HepG2 (cell line): ENCODE measurements around the gene MRPL27. TPM values are rescaled to one million over a fixed set of nuclear protein-coding genes. Genes with fewer than 3 reads are reported as not detected.
A peak's percentile ranks its signal among the peaks of the same experiment; 100 is the strongest.

Source experiments
- AKAP8 ChIP-seq: sonication (generic); formaldehyde crosslinking; IDR thresholded peaks from 2 replicates; pipeline ENCODE4 v1.5.1; 2020; ENCODE audit warnings: mild to moderate bottlenecking, missing genetic modification reagents
- DNMT1 ChIP-seq: sonication (generic); formaldehyde crosslinking; IDR thresholded peaks from 2 replicates; pipeline ENCODE4 v1.5.1; 2020; ENCODE audit warnings: mild to moderate bottlenecking, missing genetic modification reagents
- FOSL2 ChIP-seq: sonication (generic); formaldehyde crosslinking; IDR thresholded peaks from 2 replicates; pipeline ENCODE4 v1.4.0; 2020; ENCODE audit warnings: missing genetic modification reagents
- KDM5B ChIP-seq: sonication (generic); formaldehyde crosslinking; IDR thresholded peaks from 2 replicates; pipeline ENCODE4 v1.4.0; 2020; ENCODE audit warnings: missing genetic modification reagents, mild to moderate bottlenecking, borderline replicate concordance
- RFX5 ChIP-seq: IDR thresholded peaks from 2 replicates; pipeline ENCODE4 v1.6.1; 2011; ENCODE audit warnings: low read depth, low read length, improper control_type of control experiment
- SP1 ChIP-seq, 2 experiments: fragments of 450-650 bp in 1 of 2; sonication (generic) in 1 of 2; formaldehyde crosslinking in 1 of 2; IDR thresholded peaks; 2 replicates each; pipeline versions ENCODE4 v1.4.0 to v1.6.1; 2016 to 2020; ENCODE audit warnings: missing genetic modification reagents in 1 of 2
- SUZ12 ChIP-seq: fragments of 150-350 bp; IDR thresholded peaks from 2 replicates; pipeline ENCODE4 v1.6.1; 2014; ENCODE audit warnings: low read depth, low read length
- ZBTB3 ChIP-seq: sonication (generic); formaldehyde crosslinking; IDR thresholded peaks from 2 replicates; pipeline ENCODE4 v1.4.0; 2020; ENCODE audit warnings: low read depth, mild to moderate bottlenecking, moderate library complexity, missing genetic modification reagents, borderline replicate concordance
- ZNF20 ChIP-seq: sonication (generic); formaldehyde crosslinking; IDR thresholded peaks from 2 replicates; pipeline ENCODE4 v1.4.0; 2020; ENCODE audit warnings: mild to moderate bottlenecking, moderate library complexity, missing genetic modification reagents
- ZNF3 ChIP-seq: IDR thresholded peaks from 2 replicates; pipeline ENCODE4 v1.7.0; 2017; ENCODE audit warnings: inconsistent platforms
- ZNF317 ChIP-seq: sonication (generic); formaldehyde crosslinking; IDR thresholded peaks from 2 replicates; pipeline ENCODE4 v1.5.0; 2020; ENCODE audit warnings: mild to moderate bottlenecking, missing genetic modification reagents
- ZNF615 ChIP-seq: sonication (generic); formaldehyde crosslinking; IDR thresholded peaks from 2 replicates; pipeline ENCODE4 v1.5.0; 2020; ENCODE audit warnings: mild to moderate bottlenecking, missing genetic modification reagents, borderline replicate concordance
- ZNF7 ChIP-seq: IDR thresholded peaks from 2 replicates; pipeline ENCODE4 v1.6.1; 2016; ENCODE audit warnings: missing biosample characterization, missing genetic modification reagents
- polyA plus RNA-seq, 8 experiments: library from polyadenylated mRNA; depleted of rRNA in 3 of 8; stranded (reverse) in 7 of 8; unstranded in 1 of 8; fragments of >200 nt; fragmentation: Illumina TruSeq in 4 of 8; extraction: Trizol in 4 of 8; gene quantifications; 2 replicates each; pipeline versions ENCODE4 v1.2.1 to v1.2.3, GENCODE V29; 2011 to 2016; ENCODE audit warnings: low read depth in 4 of 8, missing spikeins in 1 of 8, mixed read lengths in 1 of 8; ENCODE audit not compliant: insufficient read depth in 1 of 8
- total RNA-seq, 5 experiments: library from RNA; depleted of rRNA; stranded (reverse); fragments of >200 nt; fragmentation: Illumina TruSeq; extraction: Trizol; gene quantifications; 2 replicates each; pipeline ENCODE4 v1.2.3, GENCODE V29; 2016; ENCODE audit warnings: low read depth in 1 of 5
- TF ChIP-seq, protein P1 (sequence below): sonication (generic); formaldehyde crosslinking; IDR thresholded peaks from 2 replicates; pipeline ENCODE4 v1.8.1; 2023; ENCODE audit warnings: mild to moderate bottlenecking, moderate library complexity, missing genetic modification reagents
- TF ChIP-seq, protein P2 (sequence below): sonication (generic); formaldehyde crosslinking; IDR thresholded peaks from 2 replicates; pipeline ENCODE4 v1.4.0; 2020; ENCODE audit warnings: missing genetic modification reagents, mild to moderate bottlenecking, borderline replicate concordance
- TF ChIP-seq, protein P3 (sequence below): sonication (generic); formaldehyde crosslinking; IDR thresholded peaks from 2 replicates; pipeline ENCODE4 v1.4.0; 2020; ENCODE audit warnings: missing genetic modification reagents, borderline replicate concordance
- TF ChIP-seq, protein P4 (sequence below): sonication (generic); formaldehyde crosslinking; IDR thresholded peaks from 2 replicates; pipeline ENCODE4 v1.5.0; 2020; ENCODE audit warnings: mild to moderate bottlenecking, missing genetic modification reagents
- TF ChIP-seq, protein P5 (sequence below): sonication (generic); formaldehyde crosslinking; IDR thresholded peaks from 2 replicates; pipeline ENCODE4 v1.5.0; 2020; ENCODE audit warnings: mild to moderate bottlenecking, low read depth, missing genetic modification reagents, borderline replicate concordance

MRPL27 gene
- total and polyA plus RNA-seq, 2 of the 13 experiments (the other 11 are each of a cell fraction or from before 2014, with no cell fraction given), result 137 to 217 TPM

DNA sequence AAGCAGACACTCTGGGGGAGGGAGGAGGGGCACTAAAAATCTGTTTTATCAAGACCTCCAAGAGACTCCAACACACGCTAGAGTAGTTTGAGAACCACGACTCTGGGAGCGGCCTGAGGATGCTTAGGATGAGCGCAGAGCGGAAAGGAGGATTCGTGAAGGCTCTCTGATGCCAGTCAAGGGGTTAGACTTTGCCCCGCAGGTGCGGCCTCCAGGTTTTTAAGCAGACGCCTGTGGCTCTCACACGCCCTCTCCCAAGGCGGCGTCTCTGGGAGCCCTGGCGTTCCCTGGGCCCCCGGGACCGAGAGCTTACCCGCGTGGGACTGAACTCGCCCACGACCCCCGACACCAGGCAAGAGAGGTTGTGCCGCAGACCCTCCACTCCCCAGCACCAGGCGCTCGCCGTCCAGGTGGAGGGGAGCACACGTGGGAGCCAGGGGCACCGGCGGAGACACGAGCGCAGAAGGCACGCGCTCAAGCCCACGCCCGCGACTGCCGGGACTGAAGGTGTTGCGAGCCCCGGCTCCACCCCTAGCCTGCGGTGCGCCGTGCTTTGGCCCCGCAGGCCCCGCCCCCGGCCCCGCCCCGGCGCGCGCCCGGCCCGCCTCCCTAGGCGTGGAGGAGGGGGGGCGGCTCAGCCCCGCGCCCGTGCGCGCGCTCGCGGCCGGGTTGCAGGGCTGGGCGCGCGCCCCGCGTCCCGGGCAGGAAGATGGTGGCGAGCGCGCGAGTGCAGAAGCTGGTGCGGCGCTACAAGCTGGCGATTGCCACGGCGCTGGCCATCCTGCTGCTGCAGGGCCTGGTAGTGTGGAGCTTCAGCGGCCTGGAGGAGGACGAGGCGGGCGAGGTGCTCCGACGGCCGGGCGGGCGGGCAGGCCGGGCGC lies 27.3 kb downstream of the MRPL27 start, which contains the start of gene XYLT2 (continued):
- TF ChIP-seq, protein P1, sequence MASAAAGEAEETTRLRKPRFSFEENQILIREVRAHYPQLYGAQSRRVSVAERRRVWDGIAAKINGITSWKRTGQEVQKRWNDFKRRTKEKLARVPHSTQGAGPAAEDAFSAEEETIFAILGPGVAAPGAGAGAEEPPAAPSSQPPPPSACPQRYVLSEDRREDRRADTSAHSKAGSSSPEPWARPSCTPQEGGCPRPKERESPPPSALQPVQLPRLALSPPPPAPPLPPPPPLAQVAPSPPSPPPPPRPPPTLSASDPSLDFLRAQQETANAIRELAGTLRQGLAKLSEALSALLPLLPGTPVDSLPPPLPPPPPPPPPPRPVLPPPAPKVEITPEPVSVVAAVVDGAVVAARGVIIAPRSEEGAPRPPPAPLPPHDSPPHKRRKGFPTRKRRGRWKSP (CRISPR knock-in tag), result no peak; the same call in 1 of the 2 replicates
- TF ChIP-seq ZNF317 (CRISPR knock-in tag), result no peak
- TF ChIP-seq FOSL2, result no peak
- no peak for TF ChIP-seq SP1 (IDR thresholded peaks at IDR 0.05)
- peak; percentile 56 for TF ChIP-seq SP1 (CRISPR knock-in tag; IDR thresholded peaks at IDR 0.05)
- TF ChIP-seq, protein P2, sequence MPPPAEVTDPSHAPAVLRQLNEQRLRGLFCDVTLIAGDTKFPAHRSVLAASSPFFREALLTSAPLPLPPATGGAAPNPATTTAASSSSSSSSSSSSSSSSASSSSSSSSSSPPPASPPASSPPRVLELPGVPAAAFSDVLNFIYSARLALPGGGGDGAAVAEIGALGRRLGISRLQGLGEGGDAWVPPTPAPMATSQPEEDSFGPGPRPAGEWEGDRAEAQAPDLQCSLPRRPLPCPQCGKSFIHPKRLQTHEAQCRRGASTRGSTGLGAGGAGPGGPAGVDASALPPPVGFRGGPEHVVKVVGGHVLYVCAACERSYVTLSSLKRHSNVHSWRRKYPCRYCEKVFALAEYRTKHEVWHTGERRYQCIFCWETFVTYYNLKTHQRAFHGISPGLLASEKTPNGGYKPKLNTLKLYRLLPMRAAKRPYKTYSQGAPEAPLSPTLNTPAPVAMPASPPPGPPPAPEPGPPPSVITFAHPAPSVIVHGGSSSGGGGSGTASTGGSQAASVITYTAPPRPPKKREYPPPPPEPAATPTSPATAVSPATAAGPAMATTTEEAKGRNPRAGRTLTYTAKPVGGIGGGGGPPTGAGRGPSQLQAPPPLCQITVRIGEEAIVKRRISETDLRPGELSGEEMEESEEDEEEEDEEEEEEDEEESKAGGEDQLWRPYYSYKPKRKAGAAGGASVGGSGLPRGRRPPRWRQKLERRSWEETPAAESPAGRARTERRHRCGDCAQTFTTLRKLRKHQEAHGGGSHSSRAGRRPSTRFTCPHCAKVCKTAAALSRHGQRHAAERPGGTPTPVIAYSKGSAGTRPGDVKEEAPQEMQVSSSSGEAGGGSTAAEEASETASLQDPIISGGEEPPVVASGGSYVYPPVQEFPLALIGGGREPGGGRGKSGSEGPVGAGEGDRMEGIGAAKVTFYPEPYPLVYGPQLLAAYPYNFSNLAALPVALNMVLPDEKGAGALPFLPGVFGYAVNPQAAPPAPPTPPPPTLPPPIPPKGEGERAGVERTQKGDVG, result no peak
- no peak for TF ChIP-seq ZNF3 (CRISPR knock-in tag)
- TF ChIP-seq, protein P3, sequence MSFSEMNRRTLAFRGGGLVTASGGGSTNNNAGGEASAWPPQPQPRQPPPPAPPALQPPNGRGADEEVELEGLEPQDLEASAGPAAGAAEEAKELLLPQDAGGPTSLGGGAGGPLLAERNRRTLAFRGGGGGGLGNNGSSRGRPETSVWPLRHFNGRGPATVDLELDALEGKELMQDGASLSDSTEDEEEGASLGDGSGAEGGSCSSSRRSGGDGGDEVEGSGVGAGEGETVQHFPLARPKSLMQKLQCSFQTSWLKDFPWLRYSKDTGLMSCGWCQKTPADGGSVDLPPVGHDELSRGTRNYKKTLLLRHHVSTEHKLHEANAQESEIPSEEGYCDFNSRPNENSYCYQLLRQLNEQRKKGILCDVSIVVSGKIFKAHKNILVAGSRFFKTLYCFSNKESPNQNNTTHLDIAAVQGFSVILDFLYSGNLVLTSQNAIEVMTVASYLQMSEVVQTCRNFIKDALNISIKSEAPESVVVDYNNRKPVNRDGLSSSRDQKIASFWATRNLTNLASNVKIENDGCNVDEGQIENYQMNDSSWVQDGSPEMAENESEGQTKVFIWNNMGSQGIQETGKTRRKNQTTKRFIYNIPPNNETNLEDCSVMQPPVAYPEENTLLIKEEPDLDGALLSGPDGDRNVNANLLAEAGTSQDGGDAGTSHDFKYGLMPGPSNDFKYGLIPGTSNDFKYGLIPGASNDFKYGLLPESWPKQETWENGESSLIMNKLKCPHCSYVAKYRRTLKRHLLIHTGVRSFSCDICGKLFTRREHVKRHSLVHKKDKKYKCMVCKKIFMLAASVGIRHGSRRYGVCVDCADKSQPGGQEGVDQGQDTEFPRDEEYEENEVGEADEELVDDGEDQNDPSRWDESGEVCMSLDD (CRISPR knock-in tag), result peak; percentile 46; the same call in 1 of the 2 replicates
- TF ChIP-seq, protein P4, sequence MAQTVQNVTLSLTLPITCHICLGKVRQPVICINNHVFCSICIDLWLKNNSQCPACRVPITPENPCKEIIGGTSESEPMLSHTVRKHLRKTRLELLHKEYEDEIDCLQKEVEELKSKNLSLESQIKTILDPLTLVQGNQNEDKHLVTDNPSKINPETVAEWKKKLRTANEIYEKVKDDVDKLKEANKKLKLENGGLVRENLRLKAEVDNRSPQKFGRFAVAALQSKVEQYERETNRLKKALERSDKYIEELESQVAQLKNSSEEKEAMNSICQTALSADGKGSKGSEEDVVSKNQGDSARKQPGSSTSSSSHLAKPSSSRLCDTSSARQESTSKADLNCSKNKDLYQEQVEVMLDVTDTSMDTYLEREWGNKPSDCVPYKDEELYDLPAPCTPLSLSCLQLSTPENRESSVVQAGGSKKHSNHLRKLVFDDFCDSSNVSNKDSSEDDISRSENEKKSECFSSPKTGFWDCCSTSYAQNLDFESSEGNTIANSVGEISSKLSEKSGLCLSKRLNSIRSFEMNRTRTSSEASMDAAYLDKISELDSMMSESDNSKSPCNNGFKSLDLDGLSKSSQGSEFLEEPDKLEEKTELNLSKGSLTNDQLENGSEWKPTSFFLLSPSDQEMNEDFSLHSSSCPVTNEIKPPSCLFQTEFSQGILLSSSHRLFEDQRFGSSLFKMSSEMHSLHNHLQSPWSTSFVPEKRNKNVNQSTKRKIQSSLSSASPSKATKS (CRISPR knock-in tag), result no peak
- TF ChIP-seq DNMT1 (CRISPR knock-in tag), result no peak
- no peak for TF ChIP-seq SUZ12
- TF ChIP-seq ZNF615 (CRISPR knock-in tag), result no peak
- TF ChIP-seq RFX5, result no peak
- TF ChIP-seq AKAP8 (CRISPR knock-in tag), result peak; percentile 55; the same call in 1 of the 2 replicates
- TF ChIP-seq ZBTB3 (CRISPR knock-in tag), result no peak
- TF ChIP-seq, protein P5, sequence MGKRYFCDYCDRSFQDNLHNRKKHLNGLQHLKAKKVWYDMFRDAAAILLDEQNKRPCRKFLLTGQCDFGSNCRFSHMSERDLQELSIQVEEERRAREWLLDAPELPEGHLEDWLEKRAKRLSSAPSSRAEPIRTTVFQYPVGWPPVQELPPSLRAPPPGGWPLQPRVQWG, result no peak
- peak; percentile 91 for TF ChIP-seq KDM5B
- no peak for TF ChIP-seq ZNF20 (CRISPR knock-in tag)
- TF ChIP-seq ZNF7 (CRISPR knock-in tag), result no peak
